A549 (cell line): ENCODE results near the gene HNF1B. TPM values are rescaled to one million over a fixed set of nuclear protein-coding genes. Genes with fewer than 3 reads are reported as not detected.
A peak's percentile ranks its signal among the peaks of the same experiment; 100 is the strongest.

Experiments
- ATAC-seq, 2 experiments: fragments of 200-7000 bp in 1 of 2; fragments of >200 bp in 1 of 2; cut with Nextera tagmentation in 1 of 2; cut with Tn5 transposase in 1 of 2; 3 replicates each; pipeline versions ENCODE4 v1.8.0 to v1.9.1; 2018 to 2020; ENCODE audit warnings: mild to moderate bottlenecking in 1 of 2, moderate library complexity in 1 of 2
- CTCF ChIA-PET: fragments of 300-600 bp; sonication (Branson Sonifier 250); formaldehyde crosslinking; extraction: SDS; loops from one replicate; lab custom pipeline; 2021; ENCODE audit warnings: antibody characterized with exemption, inconsistent platforms; lab: Yijun Ruan, JAX
- POLR2A ChIA-PET: fragments of 350-600 bp; formaldehyde crosslinking; extraction: SDS; loops from one replicate; lab custom pipeline; 2021; ENCODE audit warnings: antibody characterized with exemption, inconsistent platforms; lab: Yijun Ruan, JAX
- DNase-seq, 2 experiments: peaks; one replicate each; pipeline versions ENCODE4 v3.0.0 to v3.0.0-alpha.2; 2011 to 2016; ENCODE audit warnings: low read depth in 1 of 2, low spot score in 1 of 2
- FAIRE-seq: peaks from 2 replicates; lab custom pipeline; 2011; peaks lifted over from hg19 to GRCh38; lab: Jason Lieb, UNC
- H3K27ac ChIP-seq, 2 experiments: fragments of >200 bp; sonication (Bioruptor Twin); formaldehyde crosslinking; 3 replicates each; pipeline ENCODE4 v1.5.1; 2016 to 2017
- H3K4me1 ChIP-seq: fragments of >200 bp; sonication (Bioruptor Twin); formaldehyde crosslinking; 3 replicates; pipeline ENCODE4 v1.6.1; 2016
- H3K4me2 ChIP-seq: fragments of >200 bp; sonication (Bioruptor Twin); formaldehyde crosslinking; 3 replicates; pipeline ENCODE4 v1.6.1; 2016
- H3K4me3 ChIP-seq: fragments of >200 bp; sonication (Bioruptor Twin); formaldehyde crosslinking; 3 replicates; pipeline ENCODE4 v1.5.1; 2016
- H3K9me3 ChIP-seq: fragments of >200 bp; sonication (Bioruptor Twin); formaldehyde crosslinking; 3 replicates; pipeline ENCODE4 v1.6.1; 2016
- ATOH8 ChIP-seq: fragments of 250-450 bp; sonication (Bioruptor Pico); IDR thresholded peaks from 2 replicates; pipeline ENCODE4 v1.5.0; 2020; ENCODE audit warnings: low read depth, mild to moderate bottlenecking, moderate library complexity
- BCL3 ChIP-seq: fragments of >200 bp; sonication (Bioruptor Twin); formaldehyde crosslinking; IDR thresholded peaks from 3 replicates; pipeline ENCODE4 v1.6.1; 2016
- CBX8 ChIP-seq: fragments of 200-600 bp; sonication (generic); IDR thresholded peaks from 2 replicates; pipeline ENCODE4 v1.6.1; 2016
- CEBPB ChIP-seq, 2 experiments: fragments of >200 bp in 1 of 2; sonication (Bioruptor Twin) in 1 of 2; formaldehyde crosslinking in 1 of 2; IDR thresholded peaks; 2 replicates each; pipeline ENCODE4 v1.6.1; 2012 to 2016
- EHF ChIP-seq: fragments of 250-450 bp; sonication (Bioruptor Pico); IDR thresholded peaks from 2 replicates; pipeline ENCODE4 v1.5.0; 2020; ENCODE audit warnings: mild to moderate bottlenecking
- EP300 ChIP-seq, 2 experiments: fragments of >200 bp; sonication (Bioruptor Twin); formaldehyde crosslinking; IDR thresholded peaks; 2 replicates in 1 of 2; 3 replicates in 1 of 2; pipeline ENCODE4 v1.6.1; 2016 to 2017
- ESRRA ChIP-seq: fragments of 150-350 bp; IDR thresholded peaks from 2 replicates; pipeline ENCODE4 v1.6.1; 2014; ENCODE audit warnings: mild to moderate bottlenecking, low read length, borderline replicate concordance
- FOSL2 ChIP-seq, 2 experiments: fragments of 450-650 bp in 1 of 2; fragments of >200 bp in 1 of 2; sonication (Bioruptor Twin) in 1 of 2; formaldehyde crosslinking; IDR thresholded peaks; 2 replicates each; pipeline versions ENCODE4 v1.5.0 to v1.6.1; 2016 to 2020; ENCODE audit warnings: mild to moderate bottlenecking in 1 of 2, moderate library complexity in 1 of 2
- JUNB ChIP-seq: fragments of >200 bp; sonication (Bioruptor Twin); formaldehyde crosslinking; IDR thresholded peaks from 2 replicates; pipeline ENCODE4 v1.6.1; 2016
- KDM1A ChIP-seq: fragments of 200-600 bp; sonication (generic); IDR thresholded peaks from 2 replicates; pipeline ENCODE4 v1.6.1; 2016; ENCODE audit warnings: low read depth, mild to moderate bottlenecking
- MAFK ChIP-seq: fragments of 450-650 bp; IDR thresholded peaks from 2 replicates; pipeline ENCODE4 v1.6.1; 2014; ENCODE audit not compliant: partially characterized antibody
- MAZ ChIP-seq: fragments of 150-350 bp; IDR thresholded peaks from 2 replicates; pipeline ENCODE4 v1.6.1; 2014; ENCODE audit warnings: antibody characterized with exemption, low read depth, low read length, borderline replicate concordance
- MYC ChIP-seq: IDR thresholded peaks from 2 replicates; pipeline ENCODE4 v1.6.1; 2012; ENCODE audit warnings: mild to moderate bottlenecking, inconsistent platforms, low read length, improper control_type of control experiment, borderline replicate concordance
- NPAS2 ChIP-seq: fragments of 250-450 bp; sonication (Bioruptor Pico); IDR thresholded peaks from 2 replicates; pipeline ENCODE4 v1.8.0; 2022; ENCODE audit warnings: mild to moderate bottlenecking, moderate library complexity, borderline replicate concordance
- NR3C1 ChIP-seq: fragments of >200 bp; sonication (Bioruptor Twin); formaldehyde crosslinking; IDR thresholded peaks from 3 replicates; pipeline ENCODE4 v1.6.1; 2017
- RCOR1 ChIP-seq: fragments of 150-350 bp; IDR thresholded peaks from 2 replicates; pipeline ENCODE4 v1.6.1; 2014; ENCODE audit warnings: antibody characterized with exemption, low read length, low read depth
- RFX5 ChIP-seq: fragments of 450-650 bp; IDR thresholded peaks from 2 replicates; pipeline ENCODE4 v1.7.1; 2014; ENCODE audit warnings: antibody characterized with exemption, mild to moderate bottlenecking, moderate library complexity
- RNF2 ChIP-seq: fragments of 200-600 bp; sonication (generic); IDR thresholded peaks from 2 replicates; pipeline ENCODE4 v1.6.1; 2016; ENCODE audit warnings: low read depth, mild to moderate bottlenecking, antibody characterized with exemption, moderate library complexity, borderline replicate concordance
- USF2 ChIP-seq: fragments of 450-650 bp; IDR thresholded peaks from 2 replicates; pipeline ENCODE4 v1.6.1; 2014; ENCODE audit warnings: antibody characterized with exemption
- ZSCAN20 ChIP-seq: fragments of 250-450 bp; sonication (Bioruptor Pico); IDR thresholded peaks from 2 replicates; pipeline ENCODE4 v1.8.0; 2022; ENCODE audit warnings: mild to moderate bottlenecking, moderate library complexity
- WGBS: methylation state at CpG from one replicate; pipeline ENCODE4 v1.1.6; 2017; ENCODE audit errors: missing lambda C conversion rate; 5-methylcytosine and 5-hydroxymethylcytosine counted together
- polyA plus RNA-seq, 4 experiments: library from polyadenylated mRNA; depleted of rRNA in 3 of 4; stranded (reverse); fragments of >200 nt; fragmentation: RNase III in 1 of 4; extraction: RNeasy Plus Mini Kit Qiagen cat#74134 plus additional on column Dnase treatment in 1 of 4; gene quantifications; 2 replicates in 3 of 4; 3 replicates in 1 of 4; pipeline ENCODE4 v1.2.3, GENCODE V29; 2011 to 2017
- TF ChIP-seq, protein P1 (sequence below): fragments of >200 bp; sonication (Bioruptor Twin); formaldehyde crosslinking; IDR thresholded peaks from 3 replicates; pipeline ENCODE4 v1.5.1; 2016

HNF1B gene
- polyA plus RNA-seq, 2 of the 4 experiments (the other 2 are of a cell fraction) = 13.3 to 21.3 TPM

DNA sequence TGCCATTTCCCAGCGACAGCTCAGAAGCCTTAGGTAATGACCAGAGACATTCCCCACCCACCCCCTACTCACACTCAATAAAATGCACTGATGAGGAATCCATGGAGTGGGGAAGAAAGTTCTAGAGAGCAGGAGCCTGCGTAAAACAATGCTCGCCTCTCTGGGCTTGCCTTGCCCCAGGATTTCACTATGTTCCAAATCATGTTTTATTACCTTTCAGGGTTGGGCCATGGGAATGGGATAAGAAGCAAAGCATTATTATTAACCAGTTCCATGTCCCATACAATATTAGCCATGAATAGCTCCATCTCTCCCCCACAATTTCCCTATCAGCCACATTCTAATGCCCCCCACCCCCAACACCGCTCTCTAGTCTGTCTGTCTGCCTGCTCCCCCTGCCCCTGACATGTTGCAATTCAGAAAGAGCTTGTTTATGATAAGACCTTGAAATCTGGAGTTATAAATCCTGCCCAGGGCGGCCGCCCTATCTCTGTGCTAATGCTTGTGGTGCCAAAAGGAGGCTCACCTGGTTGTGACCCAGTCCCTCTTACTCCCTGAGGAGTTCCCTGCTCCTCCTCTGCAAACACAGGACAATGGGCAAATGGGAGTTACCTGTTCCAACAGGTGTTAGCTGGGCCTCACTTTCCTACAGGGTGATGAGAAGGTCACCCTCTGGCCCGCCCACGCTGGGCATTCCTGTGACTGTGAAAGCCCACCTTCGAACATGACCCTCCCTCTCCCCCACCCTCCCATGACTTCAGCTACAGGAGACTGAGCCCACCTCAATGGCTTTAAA is 73.6 kb downstream of the HNF1B start (continued):
- TF ChIP-seq, protein P1, sequence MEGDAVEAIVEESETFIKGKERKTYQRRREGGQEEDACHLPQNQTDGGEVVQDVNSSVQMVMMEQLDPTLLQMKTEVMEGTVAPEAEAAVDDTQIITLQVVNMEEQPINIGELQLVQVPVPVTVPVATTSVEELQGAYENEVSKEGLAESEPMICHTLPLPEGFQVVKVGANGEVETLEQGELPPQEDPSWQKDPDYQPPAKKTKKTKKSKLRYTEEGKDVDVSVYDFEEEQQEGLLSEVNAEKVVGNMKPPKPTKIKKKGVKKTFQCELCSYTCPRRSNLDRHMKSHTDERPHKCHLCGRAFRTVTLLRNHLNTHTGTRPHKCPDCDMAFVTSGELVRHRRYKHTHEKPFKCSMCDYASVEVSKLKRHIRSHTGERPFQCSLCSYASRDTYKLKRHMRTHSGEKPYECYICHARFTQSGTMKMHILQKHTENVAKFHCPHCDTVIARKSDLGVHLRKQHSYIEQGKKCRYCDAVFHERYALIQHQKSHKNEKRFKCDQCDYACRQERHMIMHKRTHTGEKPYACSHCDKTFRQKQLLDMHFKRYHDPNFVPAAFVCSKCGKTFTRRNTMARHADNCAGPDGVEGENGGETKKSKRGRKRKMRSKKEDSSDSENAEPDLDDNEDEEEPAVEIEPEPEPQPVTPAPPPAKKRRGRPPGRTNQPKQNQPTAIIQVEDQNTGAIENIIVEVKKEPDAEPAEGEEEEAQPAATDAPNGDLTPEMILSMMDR = no peak

- WGBS = 79% methylated on average over 1 of the region's 1 CpG
- H3K9me3 ChIP-seq = no peaks in the 10 kb centered on the region
- TF ChIP-seq CEBPB (IDR thresholded peaks at IDR 0.05) (0 out of 4 replicates have a peak, but pooled peaks of 1 of the 2 experiments have one; percentile 4), CBX8 (no peak)
- no peak overlapping the region for H3K4me3 ChIP-seq
- H3K27ac ChIP-seq = no peak overlapping the region
- no peak overlapping the region for H3K4me2 ChIP-seq
- no peak for DNase-seq
- ChIA-PET CTCF (interaction anchor here (2.8 to 10.6 kb wide), 2 partner anchors 18 to 103 kb away, joined by 10 to 101 read pairs; no protein-coding TSS in a partner anchor), POLR2A (no interaction called here)
- no peak for FAIRE-seq
- H3K4me1 ChIP-seq = peaks cover 17% of the 10 kb centered on the region
- ATAC-seq = no peak
Observed at GRCh38 chr17:37667039-37667438, 77.8 kb downstream of the HNF1B start.

DNA sequence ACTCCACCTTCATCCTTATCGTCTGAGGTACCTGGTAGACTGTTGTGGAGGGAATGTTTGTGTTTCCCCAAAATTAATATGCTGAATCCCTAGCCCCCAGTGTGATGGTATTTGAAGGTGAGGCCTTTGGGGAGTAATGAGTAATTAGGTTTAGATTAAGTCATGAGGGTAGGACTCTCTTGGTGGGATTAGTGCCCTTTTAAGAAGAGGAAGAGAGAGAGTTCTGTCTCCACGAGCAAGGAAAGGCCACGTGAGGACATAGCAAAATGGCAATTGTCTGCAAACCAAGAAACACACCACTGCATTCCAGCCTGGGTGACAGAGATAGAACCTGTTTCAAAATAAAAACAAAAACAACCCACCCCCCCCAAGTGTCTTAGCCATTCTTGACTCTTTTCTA is 80.6 kb downstream of the HNF1B start:
- no peaks in the 10 kb centered on the region for H3K9me3 ChIP-seq
- no peaks in the 10 kb centered on the region for H3K4me1 ChIP-seq
- H3K27ac ChIP-seq = no peak overlapping the region
- no peak overlapping the region for H3K4me3 ChIP-seq
- CTCF ChIA-PET = interaction anchor here (2.1 to 10.6 kb wide), 2 partner anchors 8 to 15 kb away, joined by 4 to 101 read pairs; no protein-coding TSS in a partner anchor
- 84% methylated on average over 3 of the region's 3 CpGs for WGBS
- ATAC-seq = no peak
- FAIRE-seq = no peak
- TF ChIP-seq BCL3 (no peak), ESRRA (no peak), FOSL2 (IDR thresholded peaks at IDR 0.05) (no peak), FOSL2 (CRISPR knock-in tag; IDR thresholded peaks at IDR 0.05) (no peak), RNF2 (no peak), RCOR1 (no peak), ZSCAN20 (no peak), NR3C1 (no peak), EHF (CRISPR knock-in tag) (no peak), MAFK (no peak), NPAS2 (CRISPR knock-in tag) (no peak), USF2 (no peak), EP300 (IDR thresholded peaks at IDR 0.05) (no peak), RFX5 (no peak), ATOH8 (no peak), KDM1A (no peak), MYC (no peak), JUNB (no peak), MAZ (no peak)
- TF ChIP-seq, protein P1 = no peak
- TF ChIP-seq, all 56 proteins: peak for 0
- DNase-seq = no peak
- POLR2A ChIA-PET = no interaction called here
- no peak overlapping the region for H3K4me2 ChIP-seq
